ENCODE measurements around the gene RNF113B.

DNA sequence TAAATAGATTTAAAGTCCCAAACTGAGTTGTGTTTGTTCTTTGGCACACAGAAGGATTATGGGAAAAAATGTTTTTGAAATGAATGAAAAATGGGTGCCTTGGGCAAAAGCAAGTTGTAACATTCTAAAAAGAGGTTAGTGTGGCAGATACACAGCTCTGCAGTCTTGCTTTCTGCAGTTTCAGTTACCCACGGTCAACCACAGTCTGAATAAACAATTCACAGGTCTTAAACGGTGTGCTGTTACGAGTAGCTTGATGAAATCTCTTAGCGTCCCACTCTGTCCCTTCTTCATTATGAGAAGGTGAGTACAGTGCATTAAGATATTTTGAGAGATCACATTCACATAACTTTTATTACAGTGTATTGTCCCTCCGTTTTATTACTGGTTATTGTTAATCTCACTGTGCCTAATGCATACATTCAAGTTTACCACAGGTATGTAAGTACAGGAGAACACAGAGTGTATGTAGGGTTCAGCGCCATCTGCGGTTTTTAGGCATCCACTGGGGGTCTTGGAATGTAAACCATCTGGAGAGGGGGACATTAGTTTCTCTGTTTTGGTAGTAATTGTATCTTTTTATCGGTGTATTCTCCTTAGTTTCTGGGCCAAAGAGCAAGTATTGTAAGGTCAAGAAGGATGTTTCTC lies 26.1 kb downstream of the RNF113B start:
- TF ChIP-seq, protein P1, sequence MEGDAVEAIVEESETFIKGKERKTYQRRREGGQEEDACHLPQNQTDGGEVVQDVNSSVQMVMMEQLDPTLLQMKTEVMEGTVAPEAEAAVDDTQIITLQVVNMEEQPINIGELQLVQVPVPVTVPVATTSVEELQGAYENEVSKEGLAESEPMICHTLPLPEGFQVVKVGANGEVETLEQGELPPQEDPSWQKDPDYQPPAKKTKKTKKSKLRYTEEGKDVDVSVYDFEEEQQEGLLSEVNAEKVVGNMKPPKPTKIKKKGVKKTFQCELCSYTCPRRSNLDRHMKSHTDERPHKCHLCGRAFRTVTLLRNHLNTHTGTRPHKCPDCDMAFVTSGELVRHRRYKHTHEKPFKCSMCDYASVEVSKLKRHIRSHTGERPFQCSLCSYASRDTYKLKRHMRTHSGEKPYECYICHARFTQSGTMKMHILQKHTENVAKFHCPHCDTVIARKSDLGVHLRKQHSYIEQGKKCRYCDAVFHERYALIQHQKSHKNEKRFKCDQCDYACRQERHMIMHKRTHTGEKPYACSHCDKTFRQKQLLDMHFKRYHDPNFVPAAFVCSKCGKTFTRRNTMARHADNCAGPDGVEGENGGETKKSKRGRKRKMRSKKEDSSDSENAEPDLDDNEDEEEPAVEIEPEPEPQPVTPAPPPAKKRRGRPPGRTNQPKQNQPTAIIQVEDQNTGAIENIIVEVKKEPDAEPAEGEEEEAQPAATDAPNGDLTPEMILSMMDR (conservative IDR thresholded peaks at IDR 0.05) = no peak
- TF ChIP-seq ZFX (IDR thresholded peaks at IDR 0.05) = no peak

All from C4-2B (cell line).